Measurements from ENCODE around the gene ZSWIM6. TPM values are rescaled to one million over a fixed set of nuclear protein-coding genes. Genes with fewer than 3 reads are reported as not detected.

Gene ZSWIM6
- total RNA-seq, 2 experiments from 2014 or later, result 4.5 to 5.7 TPM

GRCh38 chr5:61591859-61592258 is 259.8 kb downstream of the ZSWIM6 start:
- no peaks in the 10 kb centered on the region for H3K36me3 Mint-ChIP-seq (ENCODE audit: low read depth)
- CTCF ChIA-PET, result no interaction called here
- H3K4me3 Mint-ChIP-seq, result no peak overlapping the region
- H3K27me3 Mint-ChIP-seq, result peaks cover 6% of the 10 kb centered on the region
- intact Hi-C loops (cut with DNase I, micrococcal nuclease), result no loop called here
- ATAC-seq, result no peak
- H3K27ac Mint-ChIP-seq, result no peak overlapping the region
- POLR2A ChIA-PET, result no interaction called here
- no peak for DNase-seq
- no peaks in the 10 kb centered on the region for H3K9me3 Mint-ChIP-seq (ENCODE audit: low read depth)
- no peaks in the 10 kb centered on the region for H3K4me1 Mint-ChIP-seq

GRCh38 chr5:61595426-61595825 is 263.4 kb downstream of the ZSWIM6 start:
- CTCF ChIA-PET, result interaction anchor here (0.6 to 1.0 kb wide), 2 partner anchors 10 to 24 kb away, joined by 3 to 4 read pairs; no protein-coding TSS in a partner anchor
- peaks cover 12% of the 10 kb centered on the region for H3K27me3 Mint-ChIP-seq
- H3K36me3 Mint-ChIP-seq (ENCODE audit: low read depth), result no peaks in the 10 kb centered on the region

More at GRCh38 chr5:61595426-61595825, 263.4 kb downstream of the ZSWIM6 start:
- no peak for DNase-seq
- Mint-ChIP-seq H3K27ac (no peak overlapping the region), H3K4me3 (no peak overlapping the region), H3K9me3 (ENCODE audit: low read depth) (no peaks in the 10 kb centered on the region), H3K4me1 (no peaks in the 10 kb centered on the region)
- intact Hi-C loops (cut with DNase I, micrococcal nuclease), result no loop called here
- no peak for ATAC-seq
- POLR2A ChIA-PET, result no interaction called here

Other genes with a start within 250 kb of the ZSWIM6 start
- 10 to 100 TPM; 73.5 to 84.0 TPM for gene SMIM15, start 169.8 kb upstream of the ZSWIM6 start, total RNA-seq

Data from activated CD4-positive, alpha-beta T cell treated with anti-CD3 and anti-CD28 coated beads for 36 hours (primary cell).